ENCODE results near the gene LRRIQ1. TPM values are rescaled to one million over a fixed set of nuclear protein-coding genes. Genes with fewer than 3 reads are reported as not detected.

Gene LRRIQ1
- total and polyA plus RNA-seq, 4 donors = 0.05 to 0.08 TPM; not detected in 2

DNA sequence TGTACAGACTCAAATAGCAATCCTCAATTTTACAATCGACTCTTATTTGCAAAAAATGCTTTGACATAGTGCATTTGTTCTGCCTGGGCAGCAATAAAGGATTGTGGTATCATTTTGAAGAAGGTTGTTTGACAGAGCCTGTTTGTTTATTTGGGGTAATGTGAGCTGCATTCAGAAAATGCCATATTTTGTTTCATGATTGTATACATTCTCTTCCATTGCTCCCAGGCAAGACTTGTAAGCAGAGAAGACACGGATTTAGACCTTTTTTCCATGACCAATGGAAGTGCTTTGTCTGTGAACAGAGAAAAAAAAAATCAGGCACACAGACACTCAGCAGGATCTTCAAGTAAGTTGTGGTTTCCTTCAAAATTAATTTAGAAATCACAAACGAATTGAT, 208.4 kb downstream of the LRRIQ1 start:
- H3K27ac ChIP-seq (ENCODE audit: low read depth in 1 of 2, low read length in 2 of 2) = no peak overlapping the region
- peaks cover 0 to 2% (median 0%) of the 10 kb centered on the region in 4 donors for H3K27me3 ChIP-seq (ENCODE audit: control insufficient read depth in 4 of 4, insufficient read depth in 4 of 4, low read length in 3 of 4)
- 35% methylated on average over 3 of the region's 3 CpGs for WGBS
- no peak overlapping the region for H3K9ac ChIP-seq (ENCODE audit: low read depth in 1 of 2, low read length in 2 of 2)
- TF ChIP-seq ZBTB33 (IDR thresholded peaks at IDR 0.05) = no peak
- no peaks in the 10 kb centered on the region for H3K36me3 ChIP-seq (ENCODE audit: control insufficient read depth in 4 of 4, insufficient read depth in 3 of 4, low read depth in 1 of 4, low read length in 3 of 4)
- H3K9me3 ChIP-seq (ENCODE audit: control insufficient read depth in 4 of 4, low read length in 3 of 4) = no peaks in the 10 kb centered on the region
- DNase-seq (ENCODE audit: low spot score) = no peak
- H3K4me1 ChIP-seq (ENCODE audit: control insufficient read depth in 4 of 4, insufficient read depth in 4 of 4, low read length in 3 of 4) = no peaks in the 10 kb centered on the region
- no peak overlapping the region for H3K4me3 ChIP-seq (ENCODE audit: low read depth in 1 of 3, low read length in 3 of 3)

- Histone ChIP-seq H3K27ac (ENCODE audit: low read depth in 1 of 2, low read length in 2 of 2) (no peak overlapping the region), H3K9ac (ENCODE audit: low read depth in 1 of 2, low read length in 2 of 2) (no peak overlapping the region), H3K36me3 (ENCODE audit: control insufficient read depth in 4 of 4, insufficient read depth in 3 of 4, low read depth in 1 of 4, low read length in 3 of 4) (no peaks in the 10 kb centered on the region), H3K27me3 (ENCODE audit: control insufficient read depth in 4 of 4, insufficient read depth in 4 of 4, low read length in 3 of 4) (peaks cover 0 to 2% (median 0%) of the 10 kb centered on the region in 4 donors), H3K4me1 (ENCODE audit: control insufficient read depth in 4 of 4, insufficient read depth in 4 of 4, low read length in 3 of 4) (no peaks in the 10 kb centered on the region), H3K9me3 (ENCODE audit: control insufficient read depth in 4 of 4, low read length in 3 of 4) (no peaks in the 10 kb centered on the region), H3K4me3 (ENCODE audit: low read depth in 1 of 3, low read length in 3 of 3) (no peak overlapping the region)
- TF ChIP-seq TAF1 (conservative IDR thresholded peaks at IDR 0.05) (no peak), ATF3 (IDR thresholded peaks at IDR 0.05) (no peak), RAD21 (IDR thresholded peaks at IDR 0.05) (no peak), EGR1 (IDR thresholded peaks at IDR 0.05; ENCODE audit: low read depth in 2 of 2) (no peak), CTCF (IDR thresholded peaks at IDR 0.05; ENCODE audit: low read depth, low read length, missing input control) (no peak)
- WGBS = 50% methylated on average over 4 of the region's 4 CpGs
- DNase-seq (ENCODE audit: low spot score) = no peak
These were observed 217.7 kb downstream of the LRRIQ1 start for GRCh38 chr12:85253853-85254252.

DNA sequence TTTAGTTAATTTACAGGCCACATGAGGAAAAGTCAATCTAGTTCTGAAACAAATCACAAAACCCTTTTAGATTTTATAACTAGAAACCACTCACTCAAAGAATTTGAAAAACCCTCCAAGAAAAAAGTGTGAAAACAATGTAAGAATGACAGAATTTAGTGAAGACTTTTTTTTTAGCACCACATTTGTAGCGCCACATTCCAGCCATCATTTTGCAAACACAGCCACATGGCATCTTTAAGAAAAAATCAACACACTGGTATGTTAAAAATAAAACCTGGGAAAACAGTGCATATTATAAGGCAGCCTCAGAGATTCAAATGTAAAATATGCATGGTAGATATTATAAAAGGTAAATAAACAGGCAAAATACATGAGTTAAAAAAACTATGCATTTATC, 221.5 kb downstream of the LRRIQ1 start:
- WGBS = 91% methylated on average over 1 of the region's 1 CpG

GRCh38 chr12:85260447-85260846, 224.3 kb downstream of the LRRIQ1 start:
- Histone ChIP-seq H3K36me3 (ENCODE audit: control insufficient read depth in 4 of 4, insufficient read depth in 3 of 4, low read depth in 1 of 4, low read length in 3 of 4) (no peaks in the 10 kb centered on the region), H3K4me3 (ENCODE audit: low read depth in 1 of 3, low read length in 3 of 3) (no peak overlapping the region), H3K4me1 (ENCODE audit: control insufficient read depth in 4 of 4, insufficient read depth in 4 of 4, low read length in 3 of 4) (no peaks in the 10 kb centered on the region), H3K27me3 (ENCODE audit: control insufficient read depth in 4 of 4, insufficient read depth in 4 of 4, low read length in 3 of 4) (no peaks in the 10 kb centered on the region), H3K9ac (ENCODE audit: low read depth in 1 of 2, low read length in 2 of 2) (no peak overlapping the region), H3K9me3 (ENCODE audit: control insufficient read depth in 4 of 4, low read length in 3 of 4) (no peaks in the 10 kb centered on the region), H3K27ac (ENCODE audit: low read depth in 1 of 2, low read length in 2 of 2) (no peak overlapping the region)
- 77% methylated on average over 2 of the region's 2 CpGs for WGBS
- TF ChIP-seq RAD21 (IDR thresholded peaks at IDR 0.05) (no peak), SP1 (IDR thresholded peaks at IDR 0.05) (no peak), REST (IDR thresholded peaks at IDR 0.05) (no peak), FOXA1 (IDR thresholded peaks at IDR 0.05) (no peak), YY1 (IDR thresholded peaks at IDR 0.05) (no peak), HNF4G (IDR thresholded peaks at IDR 0.05) (no peak), RXRA (IDR thresholded peaks at IDR 0.05) (no peak), FOXA2 (IDR thresholded peaks at IDR 0.05) (no peak), ATF3 (IDR thresholded peaks at IDR 0.05) (no peak), GABPA (IDR thresholded peaks at IDR 0.05 in 1 of 2, conservative IDR thresholded peaks at IDR 0.05 in 1 of 2) (no peak)
- DNase-seq (ENCODE audit: low spot score) = no peak

More for the DNA sequence above, 221.5 kb downstream of the LRRIQ1 start:
- TF ChIP-seq ATF3 (IDR thresholded peaks at IDR 0.05) = no peak
- Histone ChIP-seq H3K9me3 (ENCODE audit: control insufficient read depth in 4 of 4, low read length in 3 of 4) (no peaks in the 10 kb centered on the region), H3K27me3 (ENCODE audit: control insufficient read depth in 4 of 4, insufficient read depth in 4 of 4, low read length in 3 of 4) (no peaks in the 10 kb centered on the region), H3K36me3 (ENCODE audit: control insufficient read depth in 4 of 4, insufficient read depth in 3 of 4, low read depth in 1 of 4, low read length in 3 of 4) (no peaks in the 10 kb centered on the region), H3K4me3 (ENCODE audit: low read depth in 1 of 3, low read length in 3 of 3) (no peak overlapping the region), H3K27ac (ENCODE audit: low read depth in 1 of 2, low read length in 2 of 2) (no peak overlapping the region), H3K4me1 (ENCODE audit: control insufficient read depth in 4 of 4, insufficient read depth in 4 of 4, low read length in 3 of 4) (no peaks in the 10 kb centered on the region), H3K9ac (ENCODE audit: low read depth in 1 of 2, low read length in 2 of 2) (no peak overlapping the region)
- no peak for DNase-seq (ENCODE audit: low spot score)

All from liver (tissue), 9 donors.